Dedifferentiated amniotic fluid mesenchymal stem cell (primary cell): ENCODE results near the gene DPH2.
A peak's percentile ranks its signal among the peaks of the same experiment; 100 is the strongest.

Experiments
- DNase-seq: peaks from one replicate; pipeline ENCODE4 v3.0.0-alpha.2; 2016; ENCODE audit errors: extremely low spot score

The DPH2 gene

DNA sequence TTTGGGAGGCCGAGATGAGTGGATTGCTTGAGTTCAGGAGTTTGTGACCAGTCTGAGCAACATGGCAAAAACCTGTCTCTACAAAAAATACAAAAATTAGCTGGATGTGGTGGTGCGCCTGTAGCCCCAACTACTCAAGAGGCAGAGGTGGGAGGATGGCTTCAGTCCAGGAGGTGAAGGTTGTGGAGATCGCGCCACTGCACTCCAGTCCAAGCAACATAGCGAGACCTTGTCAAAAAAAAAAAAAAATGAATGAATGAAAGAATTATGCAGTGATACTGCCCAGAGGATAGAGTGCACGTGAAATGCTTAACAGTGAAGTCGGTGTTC lies 429 bp upstream of the DPH2 start:
- no peak for DNase-seq

DNA sequence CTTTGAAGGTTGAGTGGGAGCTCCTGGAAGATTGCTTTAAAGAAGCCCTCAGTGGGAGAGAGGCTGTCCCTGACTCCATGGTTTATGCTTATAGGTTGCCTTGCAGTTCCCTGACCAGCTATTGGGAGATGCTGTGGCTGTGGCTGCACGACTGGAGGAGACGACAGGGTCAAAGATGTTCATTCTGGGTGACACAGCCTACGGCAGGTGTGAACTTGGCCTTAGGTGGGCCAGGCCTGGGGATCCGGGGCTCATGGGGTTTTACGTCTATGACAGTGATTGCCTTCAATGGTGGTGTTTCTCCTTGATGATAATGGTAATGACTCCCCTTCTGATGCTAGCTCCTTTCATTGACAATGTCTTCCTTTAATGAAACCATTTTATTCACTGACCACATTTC lies 692 bp downstream of the DPH2 start:
- no peak for DNase-seq

DNA sequence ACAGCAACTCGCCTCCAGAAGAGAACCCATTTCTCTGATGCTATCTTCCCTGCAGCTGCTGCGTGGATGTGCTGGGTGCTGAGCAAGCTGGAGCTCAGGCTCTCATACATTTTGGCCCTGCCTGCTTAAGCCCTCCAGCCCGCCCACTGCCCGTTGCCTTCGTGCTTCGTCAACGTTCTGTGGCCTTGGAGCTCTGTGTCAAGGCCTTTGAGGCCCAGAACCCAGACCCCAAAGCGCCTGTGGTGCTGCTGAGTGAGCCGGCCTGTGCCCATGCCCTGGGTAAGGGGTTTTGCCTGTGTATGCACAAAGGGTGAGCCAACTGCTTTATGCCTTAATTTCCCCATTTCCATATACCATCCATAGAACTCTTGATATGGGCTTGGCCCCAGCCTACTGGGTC lies 1.1 kb downstream of the DPH2 start:
- DNase-seq, result no peak

DNA sequence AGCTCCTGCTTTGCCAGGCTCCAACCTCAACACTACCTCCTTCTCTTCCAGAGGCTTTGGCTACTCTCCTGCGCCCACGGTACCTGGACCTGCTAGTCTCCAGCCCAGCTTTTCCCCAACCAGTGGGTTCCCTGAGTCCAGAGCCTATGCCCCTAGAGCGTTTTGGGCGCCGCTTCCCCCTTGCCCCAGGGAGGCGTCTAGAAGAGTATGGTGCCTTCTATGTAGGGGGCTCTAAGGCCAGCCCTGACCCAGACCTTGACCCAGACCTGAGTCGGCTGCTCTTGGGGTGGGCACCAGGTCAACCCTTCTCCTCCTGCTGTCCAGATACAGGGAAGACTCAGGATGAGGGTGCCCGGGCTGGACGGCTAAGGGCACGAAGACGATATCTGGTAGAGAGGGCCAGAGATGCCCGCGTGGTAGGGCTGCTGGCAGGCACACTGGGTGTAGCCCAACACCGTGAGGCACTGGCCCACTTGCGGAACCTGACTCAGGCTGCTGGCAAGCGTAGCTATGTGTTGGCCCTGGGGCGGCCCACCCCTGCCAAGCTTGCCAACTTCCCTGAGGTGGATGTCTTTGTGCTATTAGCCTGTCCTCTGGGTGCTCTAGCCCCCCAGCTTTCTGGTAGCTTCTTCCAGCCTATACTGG lies 1.6 kb downstream of the DPH2 start:
- DNase-seq, result no peak

DNA sequence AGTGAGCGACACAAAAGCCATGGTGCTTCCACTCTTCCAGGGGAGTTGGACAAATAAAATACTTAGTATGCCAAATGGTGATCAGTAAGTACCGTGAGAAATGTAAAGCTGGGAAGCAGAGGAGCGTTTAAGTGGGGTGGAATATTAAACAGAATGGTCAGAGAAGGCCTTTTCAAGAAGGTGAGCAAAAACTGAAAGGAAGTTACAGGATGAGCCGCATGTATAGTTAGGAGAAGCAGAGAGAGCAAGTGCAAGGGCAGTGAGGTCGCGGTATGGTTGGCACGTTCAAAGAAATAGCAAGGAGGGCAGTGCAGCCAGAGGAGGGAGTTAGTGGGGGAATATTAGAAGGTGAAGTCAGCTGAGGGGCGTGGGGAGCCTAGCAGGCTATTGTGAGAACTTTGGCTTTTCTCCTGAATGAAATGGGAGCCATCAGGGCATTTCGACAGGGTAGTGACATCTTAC lies 4.2 kb downstream of the DPH2 start:
- no peak for DNase-seq

DNA sequence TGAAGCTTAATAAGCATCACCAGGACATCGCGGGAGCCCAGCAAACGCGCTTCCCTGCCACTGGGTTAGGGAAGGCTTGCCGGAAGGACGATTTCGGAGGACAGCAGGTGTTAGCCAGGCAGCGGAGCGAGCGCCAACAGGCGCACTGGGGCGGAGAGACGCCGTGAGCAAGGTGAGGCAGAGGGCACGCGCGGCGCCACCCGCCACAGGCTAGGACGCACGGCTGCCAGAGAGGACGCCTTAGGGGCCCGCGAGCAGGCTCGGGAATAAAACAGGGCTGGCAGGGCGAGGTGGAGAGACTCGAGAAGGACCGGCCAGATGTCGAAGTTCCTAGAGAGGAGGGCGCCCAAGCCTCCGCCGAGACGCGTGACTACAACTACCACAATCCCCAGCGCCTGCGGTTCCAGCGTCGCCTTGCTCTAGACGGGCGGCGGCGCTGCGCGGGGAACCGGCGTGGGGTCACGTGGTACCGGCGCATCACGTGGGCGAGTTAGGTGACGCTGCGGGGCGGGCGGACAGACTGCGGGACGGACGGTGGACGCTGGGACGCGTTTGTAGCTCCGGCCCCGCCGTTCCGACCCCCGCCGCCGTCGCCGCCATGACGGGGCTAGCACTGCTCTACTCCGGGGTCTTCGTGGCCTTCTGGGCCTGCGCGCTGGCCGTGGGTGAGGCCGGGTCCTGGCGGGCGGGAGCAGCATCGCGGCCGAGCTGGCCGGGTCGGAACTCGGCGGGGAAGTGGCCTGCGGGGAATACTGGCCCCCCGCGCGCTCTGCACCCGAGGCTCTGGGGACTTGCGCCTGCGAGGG lies 4.8 kb downstream of the DPH2 start, which contains the start of gene ATP6V0B:
ATP6V0B (plus strand) TSS at position 518 of the 806 bp plus-strand sequence; CDS start at position 599, 81 bp downstream.
- peak; percentile 92 for DNase-seq

DNA sequence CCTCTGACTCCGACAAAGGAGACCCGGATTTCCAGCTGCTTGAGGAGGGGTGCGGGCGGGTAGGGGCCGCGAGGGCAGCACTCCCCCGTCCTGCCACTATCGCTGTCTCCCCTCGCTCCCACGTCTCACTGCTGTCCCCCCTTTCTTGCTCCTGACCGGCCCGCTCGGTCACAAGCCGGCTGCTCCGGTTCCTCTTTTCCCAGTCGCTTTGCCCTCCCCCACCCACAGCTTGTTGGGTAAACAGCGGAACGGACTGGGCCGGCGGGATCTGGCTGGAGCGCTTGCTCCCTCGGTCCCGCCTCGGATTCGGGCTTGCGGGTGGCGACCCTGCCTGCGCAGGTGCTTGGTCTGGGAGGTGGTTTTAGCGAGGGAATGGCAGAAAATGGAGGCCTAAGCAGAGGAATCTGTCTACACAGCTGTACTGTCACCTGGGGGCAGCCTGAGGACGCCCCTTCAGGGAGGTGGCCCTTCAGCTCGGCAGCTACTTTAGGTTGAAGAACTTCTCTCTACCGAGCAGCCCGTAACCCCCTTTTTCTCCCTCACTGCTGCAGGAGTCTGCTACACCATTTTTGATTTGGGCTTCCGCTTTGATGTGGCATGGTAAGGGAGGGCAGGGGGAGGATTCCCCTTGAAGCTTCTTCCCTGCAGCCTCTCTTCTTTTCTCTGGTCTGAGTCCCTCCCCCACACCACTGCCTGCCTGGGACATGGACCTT lies 5.6 kb downstream of the DPH2 start:
- DNase-seq, result no peak

DNA sequence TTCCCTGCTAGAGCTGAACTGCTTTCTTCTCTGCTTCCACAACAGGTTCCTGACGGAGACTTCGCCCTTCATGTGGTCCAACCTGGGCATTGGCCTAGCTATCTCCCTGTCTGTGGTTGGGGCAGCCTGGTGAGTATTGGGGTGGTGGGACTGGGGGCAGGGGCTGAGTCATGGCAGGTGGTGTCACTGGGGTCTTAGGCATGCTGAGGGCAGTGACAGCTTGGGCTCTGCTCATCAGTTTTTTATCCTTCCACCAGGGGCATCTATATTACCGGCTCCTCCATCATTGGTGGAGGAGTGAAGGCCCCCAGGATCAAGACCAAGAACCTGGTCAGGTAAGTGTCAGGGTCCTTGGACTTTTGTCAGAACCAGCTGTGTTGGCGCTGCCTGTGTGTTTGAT lies 6.2 kb downstream of the DPH2 start:
- no peak for DNase-seq

DNA sequence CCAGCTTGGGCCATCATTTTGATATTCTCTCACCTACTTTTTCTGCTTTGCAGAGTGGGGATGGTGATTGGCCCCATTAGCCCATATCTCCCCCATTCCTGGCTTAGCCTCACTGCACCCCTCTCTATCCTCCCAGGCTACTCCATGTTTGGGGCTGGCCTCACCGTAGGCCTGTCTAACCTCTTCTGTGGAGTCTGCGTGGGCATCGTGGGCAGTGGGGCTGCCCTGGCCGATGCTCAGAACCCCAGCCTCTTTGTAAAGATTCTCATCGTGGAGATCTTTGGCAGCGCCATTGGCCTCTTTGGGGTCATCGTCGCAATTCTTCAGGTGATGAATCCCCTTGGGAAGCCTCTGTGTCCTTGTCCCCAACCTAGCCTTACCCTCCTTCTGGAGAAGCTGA lies 7.1 kb downstream of the DPH2 start:
- no peak for DNase-seq

DNA sequence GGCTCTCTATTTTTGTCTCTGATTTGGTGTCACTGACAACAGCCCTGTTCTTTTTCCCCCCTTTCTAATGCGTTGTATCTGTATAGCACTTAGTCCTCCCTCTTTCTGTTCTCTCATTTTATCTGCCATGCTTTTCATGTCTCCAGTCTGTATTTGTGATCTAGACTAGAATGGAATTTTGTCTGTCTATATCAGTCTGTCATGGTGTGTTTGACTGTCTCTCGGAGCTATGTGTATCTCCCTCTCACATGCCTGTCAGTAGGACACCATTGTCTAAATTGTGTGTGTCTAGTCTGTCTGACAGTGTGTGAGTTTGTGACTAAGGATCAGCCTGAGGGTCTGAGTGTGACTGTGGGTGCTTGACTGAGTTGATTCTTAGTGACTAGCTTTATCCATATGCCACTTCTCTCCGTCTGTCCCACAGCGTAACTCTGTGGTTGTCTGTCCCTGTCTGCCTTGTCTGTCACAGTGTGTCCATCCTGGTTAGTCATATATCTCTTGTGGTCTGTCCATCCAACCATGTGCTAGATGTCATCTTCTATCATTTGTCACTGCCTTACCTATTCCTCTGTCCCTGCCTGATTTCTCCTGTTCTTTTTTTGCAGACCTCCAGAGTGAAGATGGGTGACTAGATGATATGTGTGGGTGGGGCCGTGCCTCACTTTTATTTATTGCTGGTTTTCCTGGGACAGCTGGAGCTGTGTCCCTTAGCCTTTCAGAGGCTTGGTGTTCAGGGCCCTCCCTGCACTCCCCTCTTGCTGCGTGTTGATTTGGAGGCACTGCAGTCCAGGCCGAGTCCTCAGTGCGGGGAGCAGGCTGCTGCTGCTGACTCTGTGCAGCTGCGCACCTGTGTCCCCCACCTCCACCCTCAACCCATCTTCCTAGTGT lies 7.8 kb downstream of the DPH2 start:
- no peak for DNase-seq

DNA sequence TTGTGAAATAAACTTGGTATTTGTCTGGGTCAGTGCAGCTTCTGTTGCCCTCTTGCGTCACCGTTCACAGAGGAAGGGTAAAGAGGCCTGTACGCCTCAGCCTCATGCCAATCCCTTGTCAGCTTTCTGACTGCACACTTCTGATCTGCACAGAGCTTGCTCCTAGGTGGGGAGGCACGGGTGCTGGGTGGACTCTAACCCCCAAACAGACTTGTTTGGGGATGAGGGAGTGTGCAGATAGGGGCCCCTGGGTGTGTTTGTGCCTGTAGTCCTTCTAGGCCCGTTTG lies 8.4 kb downstream of the DPH2 start:
- DNase-seq, result no peak

DNA sequence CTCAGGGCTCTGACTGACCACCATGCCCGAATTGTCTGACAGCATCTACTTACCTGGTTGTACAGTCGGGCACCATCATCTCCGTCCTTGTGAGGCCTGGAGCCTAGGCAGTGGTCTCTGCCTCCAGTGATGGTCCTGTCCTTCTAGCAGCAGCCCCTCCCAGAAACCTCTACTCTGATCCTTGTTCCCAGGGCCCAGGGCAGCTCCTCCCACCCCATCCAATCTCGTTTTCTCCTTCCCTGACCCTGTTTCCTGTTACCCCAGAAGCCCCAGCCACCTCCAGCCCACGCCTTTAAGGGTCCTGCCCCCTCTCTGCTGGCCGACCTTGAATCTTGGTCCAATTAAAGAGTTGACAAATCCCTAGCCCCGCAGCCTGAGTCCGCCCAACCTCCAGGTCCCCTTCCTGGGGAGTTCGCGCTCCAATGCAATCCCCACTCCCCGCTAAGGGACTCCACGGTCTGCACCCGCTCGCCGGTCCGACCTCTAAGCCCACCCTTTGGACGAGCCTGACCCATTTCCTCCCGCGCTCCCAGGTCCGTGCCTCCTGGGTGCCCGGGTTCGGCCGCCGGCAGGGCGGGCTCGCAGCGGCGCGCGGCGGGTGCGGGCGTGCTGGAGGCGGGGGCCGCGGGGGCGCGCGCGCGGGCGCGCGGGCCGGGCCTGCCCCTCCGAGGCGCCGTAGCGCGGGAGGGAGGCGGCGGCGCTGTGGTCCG lies 8.9 kb downstream of the DPH2 start, which contains the start of gene B4GALT2:
B4GALT2 (plus strand) TSS at position 660 of the 710 bp plus-strand sequence. CDS start 1,951 bp downstream, outside the sequence.
- DNase-seq, result no peak

DNA sequence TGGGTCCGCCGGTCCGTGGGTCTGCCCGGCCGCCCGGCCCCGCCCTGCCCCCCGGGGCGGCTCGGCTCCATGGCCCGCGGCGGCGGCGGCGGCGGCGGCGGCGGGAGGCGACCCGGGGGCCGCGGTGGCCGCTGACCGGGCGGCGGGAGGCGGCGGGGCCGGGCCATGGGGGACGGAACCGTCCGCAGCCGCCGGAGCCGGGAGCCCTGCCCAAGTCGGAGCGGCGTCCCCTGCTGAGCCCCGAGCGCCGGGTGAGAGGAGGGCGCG lies 9.4 kb downstream of the DPH2 start:
- no peak for DNase-seq

DNA sequence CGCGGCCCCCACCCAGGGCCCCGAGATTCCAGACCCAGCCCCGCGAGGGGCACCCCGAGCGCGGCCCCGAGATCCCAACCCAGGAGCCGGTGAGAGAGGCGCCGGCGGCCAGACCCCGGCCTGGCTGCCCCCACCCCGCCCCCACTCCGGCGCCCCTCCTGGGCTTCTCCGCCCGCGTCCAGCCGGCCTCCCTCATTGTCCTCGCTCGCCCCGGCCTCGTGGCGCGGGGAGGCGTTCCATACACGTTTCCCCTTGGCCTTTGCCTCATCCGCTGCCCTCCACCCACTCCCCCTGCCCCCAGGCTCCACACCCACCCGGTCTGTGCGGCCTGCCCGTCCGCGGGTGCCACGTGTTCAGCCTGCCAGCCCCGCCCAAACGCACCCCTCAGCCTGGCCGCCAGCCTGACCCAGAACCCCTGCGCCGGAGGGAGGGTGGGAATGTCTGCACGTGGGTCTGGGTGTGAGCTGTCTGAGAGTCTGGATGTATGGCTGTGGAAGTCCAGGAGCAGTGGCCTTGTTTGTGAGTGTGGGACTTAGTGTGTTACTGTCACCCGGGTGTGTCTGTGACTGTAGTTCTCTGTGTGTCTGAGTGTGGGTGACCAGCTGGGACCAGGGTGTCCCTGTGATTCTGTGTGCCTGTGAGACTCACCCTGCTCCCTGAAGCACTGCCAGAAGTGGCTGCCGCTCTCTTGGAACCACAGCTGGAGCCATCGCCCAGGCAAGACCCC lies 9.9 kb downstream of the DPH2 start:
- no peak for DNase-seq

DNA sequence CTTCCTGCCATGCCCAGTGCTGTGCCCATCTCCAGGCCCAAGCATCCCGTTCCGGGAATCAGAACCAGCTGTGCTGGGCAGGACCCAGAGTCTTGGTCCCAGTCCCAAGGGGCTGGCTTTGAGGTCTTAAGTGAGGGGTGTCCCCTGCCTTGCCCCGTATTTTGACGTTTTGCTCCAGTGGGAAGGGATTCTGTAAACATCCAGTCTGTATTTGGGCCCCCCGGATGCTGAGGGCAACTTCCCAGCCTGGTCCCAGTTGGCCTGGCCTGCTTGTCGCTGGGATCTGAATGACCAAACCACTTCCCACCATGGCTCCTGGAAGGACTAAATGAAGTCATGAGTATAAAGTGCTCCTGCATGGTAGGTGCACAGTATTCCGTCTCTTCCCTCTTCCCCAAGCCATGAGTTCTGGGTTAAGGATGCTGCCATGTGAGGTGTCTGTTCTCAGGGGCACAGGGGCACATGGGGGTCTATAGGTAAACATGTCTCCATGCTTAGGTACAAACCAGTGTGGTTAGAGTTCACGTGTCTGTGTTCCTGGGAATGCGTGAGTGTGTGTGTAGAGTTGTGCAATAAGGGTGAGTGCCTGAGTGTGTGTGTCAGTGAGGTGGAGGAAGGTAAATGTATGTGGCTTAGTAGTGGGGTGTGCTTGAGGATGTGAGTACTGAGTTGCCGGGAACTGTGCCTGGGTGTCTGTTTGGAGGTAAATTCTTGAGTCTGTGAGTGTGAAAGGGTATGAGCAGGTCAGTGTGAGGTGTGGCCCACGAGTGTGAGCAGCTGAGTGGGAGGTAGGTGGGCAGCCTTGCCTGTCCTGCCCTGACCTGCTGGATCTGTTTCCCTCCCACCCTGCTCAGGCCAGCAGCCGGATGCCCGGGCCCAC lies 10.7 kb downstream of the DPH2 start:
- DNase-seq, result no peak

DNA sequence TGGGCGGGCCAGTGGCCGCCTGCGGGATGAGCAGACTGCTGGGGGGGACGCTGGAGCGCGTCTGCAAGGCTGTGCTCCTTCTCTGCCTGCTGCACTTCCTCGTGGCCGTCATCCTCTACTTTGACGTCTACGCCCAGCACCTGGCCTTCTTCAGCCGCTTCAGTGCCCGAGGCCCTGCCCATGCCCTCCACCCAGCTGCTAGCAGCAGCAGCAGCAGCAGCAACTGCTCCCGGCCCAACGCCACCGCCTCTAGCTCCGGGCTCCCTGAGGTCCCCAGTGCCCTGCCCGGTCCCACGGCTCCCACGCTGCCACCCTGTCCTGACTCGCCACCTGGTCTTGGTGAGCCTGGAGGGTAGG lies 11.3 kb downstream of the DPH2 start:
- DNase-seq, result no peak

DNA sequence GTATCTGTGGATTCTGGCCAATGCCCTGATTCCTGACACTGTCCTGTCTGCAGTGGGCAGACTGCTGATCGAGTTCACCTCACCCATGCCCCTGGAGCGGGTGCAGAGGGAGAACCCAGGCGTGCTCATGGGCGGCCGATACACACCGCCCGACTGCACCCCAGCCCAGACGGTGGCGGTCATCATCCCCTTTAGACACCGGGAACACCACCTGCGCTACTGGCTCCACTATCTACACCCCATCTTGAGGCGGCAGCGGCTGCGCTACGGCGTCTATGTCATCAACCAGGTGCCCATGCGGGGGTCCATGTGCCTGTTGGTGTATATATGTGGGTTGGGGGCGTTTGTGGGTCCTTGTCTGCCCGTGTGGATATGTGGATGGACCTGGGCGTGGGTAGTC lies 11.8 kb downstream of the DPH2 start:
- no peak for DNase-seq

DNA sequence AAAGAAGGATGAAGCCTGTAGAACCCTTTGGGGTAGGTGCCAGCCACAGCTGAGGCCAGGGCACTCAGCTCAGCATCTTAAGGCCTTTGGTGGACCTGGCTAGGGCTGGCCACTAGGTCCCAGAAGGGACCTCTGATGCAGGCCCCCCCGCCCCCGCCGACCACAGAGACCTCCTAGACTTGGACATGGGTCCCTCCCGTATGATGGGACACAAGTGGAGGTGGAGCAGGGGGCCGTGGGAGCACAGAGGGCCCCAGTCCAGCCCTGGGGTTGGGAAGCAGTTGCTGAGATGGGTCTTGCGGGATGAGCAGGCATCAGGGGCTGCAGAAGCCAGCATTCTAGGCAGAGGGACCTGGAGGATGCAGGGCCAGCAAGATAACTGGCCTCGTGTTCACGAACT lies 12.4 kb downstream of the DPH2 start:
- no peak for DNase-seq

DNA sequence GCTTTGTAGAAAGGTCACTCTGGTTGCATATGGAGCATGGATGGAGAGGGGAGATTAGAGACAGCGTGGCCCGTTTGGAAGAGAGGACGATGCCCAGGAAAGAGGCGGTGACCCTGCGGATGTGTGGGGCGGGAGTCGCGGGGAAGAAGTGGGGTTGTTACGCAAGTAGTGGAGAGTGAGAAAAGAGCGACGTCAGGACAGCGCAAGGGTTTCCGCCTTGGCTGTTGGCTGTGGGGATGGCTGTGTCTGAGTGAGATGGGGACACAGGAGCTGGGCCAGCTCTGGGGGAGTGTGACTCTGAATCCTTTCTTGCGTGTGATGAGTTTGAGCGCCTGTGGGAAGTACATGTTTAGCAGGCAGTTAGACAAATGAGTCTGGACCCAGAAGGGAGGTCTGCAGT lies 13.0 kb downstream of the DPH2 start:
- no peak for DNase-seq
